Heart right ventricle (tissue), 16 donors: Measurements from ENCODE around the gene LRRC3. TPM values are rescaled to one million over a fixed set of nuclear protein-coding genes. Genes with fewer than 3 reads are reported as not detected.

Experiments
- ATAC-seq, 8 donors: fragments of 200-7000 bp; cut with Tn5 transposase; one replicate each; pipeline ENCODE4 v1.9.1; 2020; ENCODE audit warnings: mild to moderate bottlenecking in 8 of 8, moderate library complexity in 8 of 8, moderate number of reproducible peaks in 1 of 8
- DNase-seq, 2 donors: peaks; one replicate each; pipeline ENCODE4 v3.0.0-alpha.2; 2020
- H3K27ac ChIP-seq, 10 donors: fragments of 200-600 bp; sonication (generic) in 2 of 10; one replicate each; pipeline versions ENCODE4 v1.5.0 to v1.8.0; 2020 to 2022; ENCODE audit warnings: mild to moderate bottlenecking in 3 of 10
- H3K27me3 ChIP-seq, 7 donors: fragments of 200-600 bp; one replicate each; pipeline ENCODE4 v1.8.0; 2021 to 2022; ENCODE audit warnings: mild to moderate bottlenecking in 2 of 7
- H3K36me3 ChIP-seq, 9 donors: fragments of 200-600 bp; sonication (generic) in 1 of 9; one replicate each; pipeline versions ENCODE4 v1.5.0 to v1.8.0; 2020 to 2022; ENCODE audit warnings: mild to moderate bottlenecking in 2 of 9
- H3K4me1 ChIP-seq, 9 donors: fragments of 200-600 bp; sonication (generic) in 1 of 9; one replicate each; pipeline versions ENCODE4 v1.5.0 to v1.8.0; 2020 to 2022; ENCODE audit warnings: mild to moderate bottlenecking in 4 of 9
- H3K4me3 ChIP-seq, 10 donors: fragments of 200-600 bp; sonication (generic) in 2 of 10; one replicate each; pipeline versions ENCODE4 v1.5.0 to v1.8.0; 2020 to 2022; ENCODE audit warnings: mild to moderate bottlenecking in 7 of 10, moderate library complexity in 2 of 10
- H3K9me3 ChIP-seq, 11 donors: fragments of 200-600 bp in 10 of 11; sonication (generic) in 2 of 11; one replicate each; pipeline versions ENCODE4 v1.5.0 to v1.8.0; 2013 to 2022; ENCODE audit warnings: mild to moderate bottlenecking in 2 of 11, control low read depth in 1 of 11, moderate library complexity in 1 of 11
- WGBS, 2 donors: extraction: QIAGEN DNeasy Blood & Tissue Kit; methylation state at CpG; one replicate each; pipeline ENCODE4 v1.1.7; 2013; ENCODE audit warnings: inconsistent platforms in 1 of 2; 5-methylcytosine and 5-hydroxymethylcytosine counted together
- intact Hi-C, 10 donors: fragments of 100-400 bp; cut with DNase I; formaldehyde crosslinking; loops; one replicate each; pipeline versions ENCODE4 v1.11.1 to v1.14.2; 2022
- polyA plus RNA-seq, 2 donors: library from polyadenylated mRNA; stranded (reverse); fragments of 200-250 nt; gene quantifications; one replicate each; pipeline ENCODE4 v1.2.3, GENCODE V29; 2013
- total RNA-seq, 10 donors: library from RNA; stranded (reverse); fragmentation: NEBNext Ultra II Directional in 3 of 10; extraction: Animal tissue kit (Norgen Biotek cat#: 25700) in 3 of 10; gene quantifications; one replicate each; pipeline versions ENCODE4 v1.2.1 to v1.2.4, GENCODE V29; 2021 to 2023
- TF ChIP-seq, protein P1 (sequence below), 9 donors: fragments of 200-600 bp; sonication (generic) in 2 of 9; IDR thresholded peaks; one replicate each; pipeline versions ENCODE4 v1.5.0 to v1.8.0; 2021 to 2022; ENCODE audit warnings: antibody characterized with exemption in 9 of 9, mild to moderate bottlenecking in 5 of 9, moderate library complexity in 1 of 9
- donor health status: Arrhythmogenic right ventricular cardiomyopathy.
- donor health status: ischemic (EF 13 %, LVEDD 7.1; RV severe dilation, severe dysfunction).
- donor health status: healthy with polysubstance abuse.
- donor health status: DM: no; HTN: yes; CAD: no.
- donor health status: DM: no; HTN: no; CAD: no.
- donor health status: ischemic (EF 25% LVEDD 6.9; RV normal size, moderate dysfunction).
- donor health status: ischemic (EF 25% LVEDD 5.7; RV mildly dilated, moderate dysfunction).
- donor health status: healthy.
- donor health status: DM: yes; HTN: yes; CAD: no.
- donor health status: Ischemic cardiomyopathy.
- donor health status: ischemic (EF 35%, LVEDD 5.7; RV mildly dilated, moderate dysfunction).
- donor health status: nonischemic (EF 11% LVEDD 7.7; RV severe dilation, severe dysfunction).
- donor health status: DM: yes; HTN: yes; CAD: no.
- donor health status: PGD.
- donor health status: ischemic (EF 29% LVEDD 5.4; RV normal size, mild dysfunction).
- donor health status: nonischemic (EF 23%, LVEDD 6.1; RV moderate dilation, normal function).

Gene LRRC3
- total and polyA plus RNA-seq, 12 donors, result 1.2 to 3.2 (median 2.0) TPM

DNA sequence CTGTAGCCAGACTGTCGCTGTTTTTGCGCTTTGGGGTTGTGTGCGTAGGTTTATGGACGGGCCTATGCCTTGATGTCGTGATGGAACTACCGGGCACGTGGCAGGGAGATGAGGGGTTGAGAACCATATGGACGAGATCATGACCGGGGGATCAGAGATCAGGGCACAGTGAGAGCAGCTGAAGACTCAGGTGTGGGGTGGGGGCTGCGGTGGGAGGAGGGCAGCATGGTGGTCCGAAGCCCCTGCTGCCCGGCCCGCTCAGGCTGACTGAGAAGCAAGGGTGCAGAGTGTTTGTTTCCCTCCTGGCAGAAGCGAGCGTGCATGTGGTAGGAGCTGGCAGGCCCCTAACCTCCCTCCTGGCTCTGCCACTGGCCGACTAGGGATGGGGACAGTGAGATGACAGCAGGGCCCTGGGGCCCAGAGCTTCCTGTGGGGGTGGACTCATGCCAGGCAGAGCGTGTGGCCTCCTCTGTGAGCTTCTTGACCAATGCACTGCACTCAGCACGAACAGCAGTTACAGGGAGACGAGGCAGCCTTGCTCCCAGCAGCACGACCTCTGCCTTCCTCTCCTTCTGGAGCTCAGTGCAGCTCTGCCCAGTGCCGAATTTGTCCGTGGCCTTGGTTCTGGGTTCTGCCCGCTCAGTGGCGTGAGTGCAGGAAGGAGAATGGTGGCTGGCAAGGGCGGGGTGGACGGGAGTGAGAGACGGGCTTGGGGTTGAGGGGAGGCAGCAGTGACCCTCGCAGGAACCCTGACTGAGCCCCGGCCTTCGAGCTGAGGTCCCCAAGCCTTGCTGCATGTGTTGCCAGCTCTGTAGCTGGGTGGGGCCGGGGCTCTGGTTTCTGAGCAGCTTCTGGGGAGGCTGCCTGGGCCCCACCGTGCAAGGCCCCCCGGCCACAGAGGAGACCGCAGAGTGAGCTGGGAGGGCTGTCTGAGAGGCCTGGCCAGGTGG lies 22.2 kb upstream of the LRRC3 start:
- intact Hi-C loops, result loop anchor here in 1 of 10 donors (10.0 kb wide), 1 partner anchor 62 kb away; no protein-coding TSS in a partner anchor
- Histone ChIP-seq H3K4me1 (peaks cover 0 to 9% (median 4%) of the 10 kb centered on the region in 9 donors), H3K36me3 (peaks cover 0 to 34% (median 0%) of the 10 kb centered on the region in 9 donors), H3K4me3 (no peak overlapping the region), H3K27me3 (peaks cover 0 to 3% (median 0%) of the 10 kb centered on the region in 7 donors), H3K9me3 (peaks cover 0 to 22% (median 10%) of the 10 kb centered on the region in 11 donors), H3K27ac (no peak overlapping the region)
- WGBS, 2 donors, result 87% methylated on average over 34 of the region's 34 CpGs
- ATAC-seq, result peak in 4 of 8 donors; percentile 26 to 36 (median 32)
- TF ChIP-seq, protein P1, sequence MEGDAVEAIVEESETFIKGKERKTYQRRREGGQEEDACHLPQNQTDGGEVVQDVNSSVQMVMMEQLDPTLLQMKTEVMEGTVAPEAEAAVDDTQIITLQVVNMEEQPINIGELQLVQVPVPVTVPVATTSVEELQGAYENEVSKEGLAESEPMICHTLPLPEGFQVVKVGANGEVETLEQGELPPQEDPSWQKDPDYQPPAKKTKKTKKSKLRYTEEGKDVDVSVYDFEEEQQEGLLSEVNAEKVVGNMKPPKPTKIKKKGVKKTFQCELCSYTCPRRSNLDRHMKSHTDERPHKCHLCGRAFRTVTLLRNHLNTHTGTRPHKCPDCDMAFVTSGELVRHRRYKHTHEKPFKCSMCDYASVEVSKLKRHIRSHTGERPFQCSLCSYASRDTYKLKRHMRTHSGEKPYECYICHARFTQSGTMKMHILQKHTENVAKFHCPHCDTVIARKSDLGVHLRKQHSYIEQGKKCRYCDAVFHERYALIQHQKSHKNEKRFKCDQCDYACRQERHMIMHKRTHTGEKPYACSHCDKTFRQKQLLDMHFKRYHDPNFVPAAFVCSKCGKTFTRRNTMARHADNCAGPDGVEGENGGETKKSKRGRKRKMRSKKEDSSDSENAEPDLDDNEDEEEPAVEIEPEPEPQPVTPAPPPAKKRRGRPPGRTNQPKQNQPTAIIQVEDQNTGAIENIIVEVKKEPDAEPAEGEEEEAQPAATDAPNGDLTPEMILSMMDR (IDR thresholded peaks at IDR 0.05), result no peak
- peak in 1 of 2 donors; percentile 2 for DNase-seq

DNA sequence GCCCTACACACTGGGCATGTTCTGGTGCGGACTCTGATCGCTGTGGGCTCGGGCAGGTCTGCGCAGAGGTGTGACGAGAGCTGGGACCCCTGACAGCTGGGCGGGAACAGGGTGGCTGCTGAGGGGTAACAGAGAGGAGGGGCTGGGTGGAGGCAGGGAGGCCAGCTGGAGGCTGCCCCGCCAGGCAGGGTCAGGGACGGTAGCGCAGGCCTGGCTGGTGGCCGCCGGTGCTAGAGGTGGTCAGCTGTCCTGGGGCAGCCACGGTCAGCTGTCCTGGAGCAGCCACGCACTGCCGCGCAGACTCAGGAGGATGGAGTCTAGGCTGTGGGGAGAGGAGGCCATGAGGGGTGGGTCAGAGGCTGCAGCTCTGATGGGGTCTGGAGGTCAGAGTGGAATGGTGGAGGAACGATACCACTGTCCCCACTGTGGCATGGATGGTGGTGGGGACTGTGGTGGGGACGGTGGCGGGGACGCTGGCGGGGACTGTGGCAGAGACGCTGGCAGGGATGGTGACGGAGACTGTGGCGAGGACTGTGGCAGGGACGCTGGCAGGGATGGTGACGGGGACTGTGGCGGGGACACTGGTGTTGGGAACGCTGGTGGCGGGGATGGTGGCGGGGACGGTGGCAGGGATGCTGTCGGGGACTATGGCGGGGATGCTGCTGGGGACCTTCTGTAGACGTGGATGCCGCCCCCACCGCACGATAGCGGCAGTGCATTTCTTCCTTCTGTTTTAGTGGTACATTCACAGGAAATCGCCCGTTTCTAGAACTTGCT lies 21.3 kb upstream of the LRRC3 start:
- intact Hi-C loops, result loop anchor here in 1 of 10 donors (10.0 kb wide), 1 partner anchor 61 kb away; no protein-coding TSS in a partner anchor
- DNase-seq (peak in 1 of 2 donors; percentile 0), ATAC-seq (no peak)
- WGBS, 2 donors, result 93 to 95% methylated on average over 35 to 39 of the region's 39 CpGs
- no peak overlapping the region for H3K27ac ChIP-seq
- peaks cover 0 to 38% (median 0%) of the 10 kb centered on the region in 9 donors for H3K36me3 ChIP-seq
- H3K4me3 ChIP-seq, result no peak overlapping the region
- H3K9me3 ChIP-seq, result peaks cover 0 to 21% (median 10%) of the 10 kb centered on the region in 11 donors
- TF ChIP-seq, protein P1 (IDR thresholded peaks at IDR 0.05), result no peak
- peaks cover 0 to 12% (median 6%) of the 10 kb centered on the region in 9 donors for H3K4me1 ChIP-seq
- H3K27me3 ChIP-seq, result peaks cover 0 to 3% (median 0%) of the 10 kb centered on the region in 7 donors

- H3K36me3 ChIP-seq, result peaks cover 0 to 44% (median 0%) of the 10 kb centered on the region in 9 donors
- H3K4me1 ChIP-seq, result peaks cover 0 to 18% (median 6%) of the 10 kb centered on the region in 9 donors
- no peak for ATAC-seq
- H3K27me3 ChIP-seq, result peaks cover 0 to 3% (median 0%) of the 10 kb centered on the region in 7 donors
- intact Hi-C loops, result loop anchor here in 1 of 10 donors (10.0 kb wide), 1 partner anchor 60 kb away; no protein-coding TSS in a partner anchor
- no peak overlapping the region for H3K4me3 ChIP-seq
- TF ChIP-seq, protein P1 (IDR thresholded peaks at IDR 0.05), result no peak
- WGBS, 2 donors, result 77 to 80% methylated on average over 13 of the region's 13 CpGs
- H3K9me3 ChIP-seq, result peaks cover 0 to 17% (median 6%) of the 10 kb centered on the region in 11 donors
- H3K27ac ChIP-seq, result no peak overlapping the region
- no peak for DNase-seq
Observed at GRCh38 chr21:44434568-44434925, 20.8 kb upstream of the LRRC3 start.
